HEK293 (cell line): Measurements from ENCODE around the gene SNCAIP.
A peak's percentile ranks its signal among the peaks of the same experiment; 100 is the strongest.

Source experiments
- CTCF ChIA-PET: fragments of 350-600 bp; formaldehyde crosslinking; extraction: SDS; loops from one replicate; lab custom pipeline; 2021; ENCODE audit warnings: antibody characterized with exemption; lab: Yijun Ruan, JAX
- POLR2A ChIA-PET: fragments of 300-600 bp; formaldehyde crosslinking; extraction: SDS; loops from one replicate; lab custom pipeline; 2020; ENCODE audit warnings: antibody characterized with exemption, inconsistent platforms; lab: Yijun Ruan, JAX
- H3K27ac ChIP-seq: fragments of 200-500 bp; sonication (Bioruptor generic); 2 replicates; pipeline ENCODE4 v1.5.1; 2014; ENCODE audit warnings: low read depth, low read length, control low read depth, inconsistent platforms; ENCODE audit errors: extremely low read depth
- H3K36me3 ChIP-seq, 2 experiments: fragments of 200-500 bp in 1 of 2; sonication (Bioruptor generic) in 1 of 2; 1 replicate in 1 of 2; 2 replicates in 1 of 2; pipeline ENCODE4 v1.5.1; 2014 to 2017; ENCODE audit warnings: inconsistent platforms in 2 of 2, low read length in 2 of 2; ENCODE audit not compliant: control insufficient read depth in 2 of 2, insufficient read depth in 1 of 2
- H3K4me1 ChIP-seq: fragments of 200-500 bp; sonication (Bioruptor generic); 2 replicates; pipeline ENCODE4 v1.5.1; 2014; ENCODE audit warnings: mild to moderate bottlenecking, low read length, inconsistent platforms; ENCODE audit not compliant: control insufficient read depth, insufficient read depth
- H3K4me3 ChIP-seq: 2 replicates; pipeline ENCODE4 v1.5.1; 2011; ENCODE audit warnings: low read depth, mild to moderate bottlenecking, control low read depth, low read length, moderate library complexity
- H3K9me3 ChIP-seq: fragments of 200-500 bp; sonication (Bioruptor generic); 2 replicates; pipeline ENCODE4 v1.5.1; 2014; ENCODE audit warnings: low read depth, low read length, inconsistent platforms; ENCODE audit not compliant: control insufficient read depth, insufficient read depth
- GLIS1 ChIP-seq: fragments of 450-650 bp; formaldehyde crosslinking; IDR thresholded peaks from 2 replicates; pipeline ENCODE4 v1.5.1; 2016; ENCODE audit warnings: missing biosample characterization, missing genetic modification characterization
- KLF16 ChIP-seq: fragments of 450-650 bp; formaldehyde crosslinking; IDR thresholded peaks from 2 replicates; pipeline ENCODE4 v1.5.1; 2017; ENCODE audit warnings: missing biosample characterization, missing genetic modification characterization
- KLF8 ChIP-seq: fragments of 450-650 bp; formaldehyde crosslinking; IDR thresholded peaks from 2 replicates; pipeline ENCODE4 v1.5.1; 2016; ENCODE audit warnings: missing biosample characterization, missing genetic modification characterization
- KLF9 ChIP-seq: fragments of 450-650 bp; formaldehyde crosslinking; IDR thresholded peaks from 2 replicates; pipeline ENCODE4 v1.5.1; 2016; ENCODE audit warnings: missing biosample characterization, missing genetic modification characterization, low read depth
- ZBTB8A ChIP-seq: fragments of 450-650 bp; formaldehyde crosslinking; IDR thresholded peaks from 2 replicates; pipeline ENCODE4 v1.5.1; 2016; ENCODE audit warnings: missing biosample characterization, missing genetic modification characterization
- ZNF10 ChIP-seq: fragments of 450-650 bp; formaldehyde crosslinking; IDR thresholded peaks from 2 replicates; pipeline ENCODE4 v1.5.1; 2017; ENCODE audit warnings: missing biosample characterization, missing genetic modification characterization
- ZNF138 ChIP-seq: fragments of 450-650 bp; formaldehyde crosslinking; IDR thresholded peaks from 2 replicates; pipeline ENCODE4 v1.5.1; 2016; ENCODE audit warnings: missing biosample characterization, missing genetic modification characterization, borderline replicate concordance
- ZNF155 ChIP-seq: fragments of 450-650 bp; formaldehyde crosslinking; IDR thresholded peaks from 2 replicates; pipeline ENCODE4 v1.5.1; 2016; ENCODE audit warnings: missing biosample characterization, missing genetic modification characterization
- ZNF184 ChIP-seq: fragments of 450-650 bp; IDR thresholded peaks from 2 replicates; pipeline ENCODE4 v1.5.1; 2018; ENCODE audit warnings: missing biosample characterization, mild to moderate bottlenecking, missing genetic modification characterization
- ZNF2 ChIP-seq: fragments of 450-650 bp; formaldehyde crosslinking; IDR thresholded peaks from 2 replicates; pipeline ENCODE4 v1.5.1; 2016; ENCODE audit warnings: missing biosample characterization, missing genetic modification characterization
- ZNF274 ChIP-seq, 2 experiments: fragments of 200-500 bp in 1 of 2; fragments of 450-650 bp in 1 of 2; sonication (Bioruptor generic) in 1 of 2; formaldehyde crosslinking in 1 of 2; IDR thresholded peaks; 2 replicates each; pipeline versions ENCODE4 v1.5.1 to v1.6.1; 2014 to 2016; ENCODE audit warnings: borderline replicate concordance in 1 of 2, inconsistent platforms in 1 of 2, low read length in 1 of 2, missing biosample characterization in 1 of 2, missing genetic modification characterization in 1 of 2
- ZNF324 ChIP-seq: fragments of 450-650 bp; formaldehyde crosslinking; IDR thresholded peaks from 2 replicates; pipeline ENCODE4 v1.5.1; 2016; ENCODE audit warnings: missing biosample characterization, missing genetic modification characterization
- ZNF529 ChIP-seq: fragments of 450-650 bp; formaldehyde crosslinking; IDR thresholded peaks from 2 replicates; pipeline ENCODE4 v1.5.1; 2017; ENCODE audit warnings: missing genetic modification characterization, missing biosample characterization; ENCODE audit not compliant: insufficient replicate concordance
- ZNF660 ChIP-seq: fragments of 450-650 bp; IDR thresholded peaks from 2 replicates; pipeline ENCODE4 v1.5.1; 2018; ENCODE audit warnings: missing biosample characterization, mild to moderate bottlenecking, missing genetic modification characterization
- ZNF76 ChIP-seq: fragments of 450-650 bp; formaldehyde crosslinking; IDR thresholded peaks from 2 replicates; pipeline ENCODE4; 2016; ENCODE audit warnings: low read depth, missing biosample characterization, missing genetic modification characterization, borderline replicate concordance
- ZSCAN16 ChIP-seq: fragments of 450-650 bp; formaldehyde crosslinking; IDR thresholded peaks from 2 replicates; pipeline ENCODE4 v1.5.1; 2016; ENCODE audit warnings: missing biosample characterization, missing genetic modification characterization
- TF ChIP-seq, protein P1 (sequence below): fragments of 450-650 bp; formaldehyde crosslinking; IDR thresholded peaks from 2 replicates; pipeline ENCODE4 v1.5.1; 2016; ENCODE audit warnings: missing biosample characterization, missing genetic modification characterization
- TF ChIP-seq, protein P2 (sequence below): fragments of 450-650 bp; formaldehyde crosslinking; conservative IDR thresholded peaks from 2 replicates; pipeline ENCODE4 v1.5.1; 2016; ENCODE audit warnings: low read depth, missing biosample characterization, missing genetic modification characterization
- TF ChIP-seq, protein P3 (sequence below): fragments of 450-650 bp; formaldehyde crosslinking; IDR thresholded peaks from 2 replicates; pipeline ENCODE4 v1.5.1; 2016; ENCODE audit warnings: missing biosample characterization, missing genetic modification characterization
- TF ChIP-seq, protein P4 (sequence below): fragments of 450-650 bp; formaldehyde crosslinking; IDR thresholded peaks from 2 replicates; pipeline ENCODE4 v1.5.0; 2017; ENCODE audit warnings: missing biosample characterization, missing genetic modification characterization, borderline replicate concordance
- TF ChIP-seq, protein P5 (sequence below): fragments of 450-650 bp; formaldehyde crosslinking; IDR thresholded peaks from 2 replicates; pipeline ENCODE4 v1.5.1; 2016; ENCODE audit warnings: missing biosample characterization, missing genetic modification characterization

Gene SNCAIP

DNA sequence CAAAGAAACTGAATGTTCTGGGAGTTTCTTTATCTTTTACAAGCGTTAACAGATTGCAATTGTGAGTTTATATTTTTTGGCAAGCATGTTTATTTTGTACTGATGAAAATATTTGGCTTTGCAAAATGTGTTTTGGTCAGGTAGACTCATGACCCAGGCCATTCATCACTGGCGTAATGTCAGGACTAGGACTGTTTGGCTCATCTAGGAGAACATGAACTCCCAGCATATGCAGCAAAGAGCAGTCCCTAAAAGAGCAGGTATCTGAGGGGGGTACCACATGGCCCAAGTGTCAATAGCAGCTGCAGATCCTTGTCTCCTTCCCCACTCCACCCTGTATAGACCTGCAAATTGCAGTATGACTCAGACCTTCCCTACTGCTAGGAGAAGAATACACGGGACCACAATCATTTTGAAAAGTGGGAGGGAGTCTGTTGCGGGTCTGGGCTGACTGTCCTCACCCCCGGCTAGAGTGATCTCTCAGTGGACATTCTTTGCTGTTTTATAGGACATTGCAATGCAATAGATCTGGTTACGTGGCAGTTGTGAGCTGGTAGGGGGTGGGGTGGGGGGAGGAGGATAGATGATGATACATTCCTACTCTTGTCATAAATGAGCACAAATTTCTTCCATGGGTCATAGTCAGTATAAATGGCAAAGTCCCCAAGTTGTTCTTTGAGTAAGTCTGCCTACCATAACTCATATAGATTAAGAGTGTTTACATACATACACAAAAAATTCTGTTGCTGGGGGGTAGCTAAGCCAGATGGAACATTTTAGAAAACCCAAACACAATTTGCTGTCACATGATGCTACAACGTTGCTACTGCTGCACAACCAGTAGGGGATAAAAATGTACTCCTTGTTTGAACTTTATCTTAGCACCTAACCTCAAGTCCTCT is 20.8 kb upstream of the SNCAIP start:
- H3K9me3 ChIP-seq: no peaks in the 10 kb centered on the region
- H3K36me3 ChIP-seq: no peaks in the 10 kb centered on the region
- H3K4me1 ChIP-seq: peaks cover 12% of the 10 kb centered on the region; the same call in 1 of the 2 replicates
- POLR2A ChIA-PET: no interaction called here
- CTCF ChIA-PET: interaction anchor here (0.5 to 1.6 kb wide), 4 partner anchors 112 to 457 kb away, joined by 3 to 11 read pairs (median 3); no protein-coding TSS in a partner anchor
- H3K27ac ChIP-seq: no peak overlapping the region
- no peak overlapping the region for H3K4me3 ChIP-seq
- TF ChIP-seq KLF9 (tag by site-specific recombination): no peak
- TF ChIP-seq, protein P1, sequence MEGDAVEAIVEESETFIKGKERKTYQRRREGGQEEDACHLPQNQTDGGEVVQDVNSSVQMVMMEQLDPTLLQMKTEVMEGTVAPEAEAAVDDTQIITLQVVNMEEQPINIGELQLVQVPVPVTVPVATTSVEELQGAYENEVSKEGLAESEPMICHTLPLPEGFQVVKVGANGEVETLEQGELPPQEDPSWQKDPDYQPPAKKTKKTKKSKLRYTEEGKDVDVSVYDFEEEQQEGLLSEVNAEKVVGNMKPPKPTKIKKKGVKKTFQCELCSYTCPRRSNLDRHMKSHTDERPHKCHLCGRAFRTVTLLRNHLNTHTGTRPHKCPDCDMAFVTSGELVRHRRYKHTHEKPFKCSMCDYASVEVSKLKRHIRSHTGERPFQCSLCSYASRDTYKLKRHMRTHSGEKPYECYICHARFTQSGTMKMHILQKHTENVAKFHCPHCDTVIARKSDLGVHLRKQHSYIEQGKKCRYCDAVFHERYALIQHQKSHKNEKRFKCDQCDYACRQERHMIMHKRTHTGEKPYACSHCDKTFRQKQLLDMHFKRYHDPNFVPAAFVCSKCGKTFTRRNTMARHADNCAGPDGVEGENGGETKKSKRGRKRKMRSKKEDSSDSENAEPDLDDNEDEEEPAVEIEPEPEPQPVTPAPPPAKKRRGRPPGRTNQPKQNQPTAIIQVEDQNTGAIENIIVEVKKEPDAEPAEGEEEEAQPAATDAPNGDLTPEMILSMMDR (tag by site-specific recombination): no peak
- 0 out of 2 replicates have a peak, but pooled peaks have one; percentile 44 for TF ChIP-seq ZNF660 (tag by site-specific recombination)
- no peak for TF ChIP-seq ZNF274 (IDR thresholded peaks at IDR 0.05; ENCODE audit: low read length)
- TF ChIP-seq ZNF274 (tag by site-specific recombination; IDR thresholded peaks at IDR 0.05; ENCODE audit: borderline replicate concordance): no peak
- TF ChIP-seq ZNF10: no peak
- TF ChIP-seq, protein P2, sequence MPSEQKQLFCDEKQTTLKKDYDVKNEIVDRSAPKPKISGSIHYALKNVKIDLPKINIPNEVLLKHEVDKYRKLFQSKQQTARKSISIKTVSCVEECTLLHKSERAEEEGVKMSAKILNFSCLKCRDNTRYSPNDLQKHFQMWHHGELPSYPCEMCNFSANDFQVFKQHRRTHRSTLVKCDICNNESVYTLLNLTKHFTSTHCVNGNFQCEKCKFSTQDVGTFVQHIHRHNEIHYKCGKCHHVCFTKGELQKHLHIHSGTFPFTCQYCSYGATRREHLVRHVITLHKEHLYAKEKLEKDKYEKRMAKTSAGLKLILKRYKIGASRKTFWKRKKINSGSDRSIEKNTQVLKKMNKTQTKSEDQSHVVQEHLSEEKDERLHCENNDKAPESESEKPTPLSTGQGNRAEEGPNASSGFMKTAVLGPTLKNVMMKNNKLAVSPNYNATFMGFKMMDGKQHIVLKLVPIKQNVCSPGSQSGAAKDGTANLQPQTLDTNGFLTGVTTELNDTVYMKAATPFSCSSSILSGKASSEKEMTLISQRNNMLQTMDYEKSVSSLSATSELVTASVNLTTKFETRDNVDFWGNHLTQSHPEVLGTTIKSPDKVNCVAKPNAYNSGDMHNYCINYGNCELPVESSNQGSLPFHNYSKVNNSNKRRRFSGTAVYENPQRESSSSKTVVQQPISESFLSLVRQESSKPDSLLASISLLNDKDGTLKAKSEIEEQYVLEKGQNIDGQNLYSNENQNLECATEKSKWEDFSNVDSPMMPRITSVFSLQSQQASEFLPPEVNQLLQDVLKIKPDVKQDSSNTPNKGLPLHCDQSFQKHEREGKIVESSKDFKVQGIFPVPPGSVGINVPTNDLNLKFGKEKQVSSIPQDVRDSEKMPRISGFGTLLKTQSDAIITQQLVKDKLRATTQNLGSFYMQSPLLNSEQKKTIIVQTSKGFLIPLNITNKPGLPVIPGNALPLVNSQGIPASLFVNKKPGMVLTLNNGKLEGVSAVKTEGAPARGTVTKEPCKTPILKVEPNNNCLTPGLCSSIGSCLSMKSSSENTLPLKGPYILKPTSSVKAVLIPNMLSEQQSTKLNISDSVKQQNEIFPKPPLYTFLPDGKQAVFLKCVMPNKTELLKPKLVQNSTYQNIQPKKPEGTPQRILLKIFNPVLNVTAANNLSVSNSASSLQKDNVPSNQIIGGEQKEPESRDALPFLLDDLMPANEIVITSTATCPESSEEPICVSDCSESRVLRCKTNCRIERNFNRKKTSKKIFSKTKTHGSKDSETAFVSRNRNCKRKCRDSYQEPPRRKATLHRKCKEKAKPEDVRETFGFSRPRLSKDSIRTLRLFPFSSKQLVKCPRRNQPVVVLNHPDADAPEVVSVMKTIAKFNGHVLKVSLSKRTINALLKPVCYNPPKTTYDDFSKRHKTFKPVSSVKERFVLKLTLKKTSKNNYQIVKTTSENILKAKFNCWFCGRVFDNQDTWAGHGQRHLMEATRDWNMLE (tag by site-specific recombination): no peak
- no peak for TF ChIP-seq ZNF2
- no peak for TF ChIP-seq ZNF155 (tag by site-specific recombination)
- TF ChIP-seq, protein P3, sequence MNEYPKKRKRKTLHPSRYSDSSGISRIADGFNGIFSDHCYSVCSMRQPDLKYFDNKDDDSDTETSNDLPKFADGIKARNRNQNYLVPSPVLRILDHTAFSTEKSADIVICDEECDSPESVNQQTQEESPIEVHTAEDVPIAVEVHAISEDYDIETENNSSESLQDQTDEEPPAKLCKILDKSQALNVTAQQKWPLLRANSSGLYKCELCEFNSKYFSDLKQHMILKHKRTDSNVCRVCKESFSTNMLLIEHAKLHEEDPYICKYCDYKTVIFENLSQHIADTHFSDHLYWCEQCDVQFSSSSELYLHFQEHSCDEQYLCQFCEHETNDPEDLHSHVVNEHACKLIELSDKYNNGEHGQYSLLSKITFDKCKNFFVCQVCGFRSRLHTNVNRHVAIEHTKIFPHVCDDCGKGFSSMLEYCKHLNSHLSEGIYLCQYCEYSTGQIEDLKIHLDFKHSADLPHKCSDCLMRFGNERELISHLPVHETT (tag by site-specific recombination): no peak
- TF ChIP-seq, protein P4, sequence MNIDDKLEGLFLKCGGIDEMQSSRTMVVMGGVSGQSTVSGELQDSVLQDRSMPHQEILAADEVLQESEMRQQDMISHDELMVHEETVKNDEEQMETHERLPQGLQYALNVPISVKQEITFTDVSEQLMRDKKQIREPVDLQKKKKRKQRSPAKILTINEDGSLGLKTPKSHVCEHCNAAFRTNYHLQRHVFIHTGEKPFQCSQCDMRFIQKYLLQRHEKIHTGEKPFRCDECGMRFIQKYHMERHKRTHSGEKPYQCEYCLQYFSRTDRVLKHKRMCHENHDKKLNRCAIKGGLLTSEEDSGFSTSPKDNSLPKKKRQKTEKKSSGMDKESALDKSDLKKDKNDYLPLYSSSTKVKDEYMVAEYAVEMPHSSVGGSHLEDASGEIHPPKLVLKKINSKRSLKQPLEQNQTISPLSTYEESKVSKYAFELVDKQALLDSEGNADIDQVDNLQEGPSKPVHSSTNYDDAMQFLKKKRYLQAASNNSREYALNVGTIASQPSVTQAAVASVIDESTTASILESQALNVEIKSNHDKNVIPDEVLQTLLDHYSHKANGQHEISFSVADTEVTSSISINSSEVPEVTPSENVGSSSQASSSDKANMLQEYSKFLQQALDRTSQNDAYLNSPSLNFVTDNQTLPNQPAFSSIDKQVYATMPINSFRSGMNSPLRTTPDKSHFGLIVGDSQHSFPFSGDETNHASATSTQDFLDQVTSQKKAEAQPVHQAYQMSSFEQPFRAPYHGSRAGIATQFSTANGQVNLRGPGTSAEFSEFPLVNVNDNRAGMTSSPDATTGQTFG: no peak
- TF ChIP-seq ZNF184 (tag by site-specific recombination): no peak
- TF ChIP-seq GLIS1: peak; percentile 48
- TF ChIP-seq ZNF138 (tag by site-specific recombination): no peak
- 0 out of 2 replicates have a peak, but pooled peaks have one; percentile 25 for TF ChIP-seq KLF16 (tag by site-specific recombination)
- no peak for TF ChIP-seq ZNF76
- TF ChIP-seq ZNF529 (tag by site-specific recombination): no peak
- no peak for TF ChIP-seq ZSCAN16 (tag by site-specific recombination)
- TF ChIP-seq ZNF324: no peak
- no peak for TF ChIP-seq KLF8
- TF ChIP-seq, protein P5, sequence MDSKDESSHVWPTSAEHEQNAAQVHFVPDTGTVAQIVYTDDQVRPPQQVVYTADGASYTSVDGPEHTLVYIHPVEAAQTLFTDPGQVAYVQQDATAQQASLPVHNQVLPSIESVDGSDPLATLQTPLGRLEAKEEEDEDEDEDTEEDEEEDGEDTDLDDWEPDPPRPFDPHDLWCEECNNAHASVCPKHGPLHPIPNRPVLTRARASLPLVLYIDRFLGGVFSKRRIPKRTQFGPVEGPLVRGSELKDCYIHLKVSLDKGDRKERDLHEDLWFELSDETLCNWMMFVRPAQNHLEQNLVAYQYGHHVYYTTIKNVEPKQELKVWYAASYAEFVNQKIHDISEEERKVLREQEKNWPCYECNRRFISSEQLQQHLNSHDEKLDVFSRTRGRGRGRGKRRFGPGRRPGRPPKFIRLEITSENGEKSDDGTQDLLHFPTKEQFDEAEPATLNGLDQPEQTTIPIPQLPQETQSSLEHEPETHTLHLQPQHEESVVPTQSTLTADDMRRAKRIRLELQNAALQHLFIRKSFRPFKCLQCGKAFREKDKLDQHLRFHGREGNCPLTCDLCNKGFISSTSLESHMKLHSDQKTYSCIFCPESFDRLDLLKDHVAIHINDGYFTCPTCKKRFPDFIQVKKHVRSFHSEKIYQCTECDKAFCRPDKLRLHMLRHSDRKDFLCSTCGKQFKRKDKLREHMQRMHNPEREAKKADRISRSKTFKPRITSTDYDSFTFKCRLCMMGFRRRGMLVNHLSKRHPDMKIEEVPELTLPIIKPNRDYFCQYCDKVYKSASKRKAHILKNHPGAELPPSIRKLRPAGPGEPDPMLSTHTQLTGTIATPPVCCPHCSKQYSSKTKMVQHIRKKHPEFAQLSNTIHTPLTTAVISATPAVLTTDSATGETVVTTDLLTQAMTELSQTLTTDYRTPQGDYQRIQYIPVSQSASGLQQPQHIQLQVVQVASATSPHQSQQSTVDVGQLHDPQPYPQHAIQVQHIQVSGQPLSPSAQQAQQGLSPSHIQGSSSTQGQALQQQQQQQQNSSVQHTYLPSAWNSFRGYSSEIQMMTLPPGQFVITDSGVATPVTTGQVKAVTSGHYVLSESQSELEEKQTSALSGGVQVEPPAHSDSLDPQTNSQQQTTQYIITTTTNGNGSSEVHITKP: peak; percentile 38
- TF ChIP-seq ZBTB8A: no peak
